T-helper 2 cell (primary cell): ENCODE measurements around the gene HOOK2.

ENCODE experiments used
- DNase-seq, 5 experiments: peaks; one replicate each; pipeline versions ENCODE4 v3.0.0 to v3.0.0-alpha.2; 2012 to 2022

The HOOK2 gene

GRCh38 chr19:12782424-12783290, 7.3 kb upstream of the HOOK2 start:
- peak; percentile 75 to 99 (median 95) for DNase-seq

- DNase-seq, result no peak
Measured at GRCh38 chr19:12782174-12782423, 6.7 kb upstream of the HOOK2 start.

- no peak for DNase-seq
Measured at GRCh38 chr19:12779162-12779993, 4.0 kb upstream of the HOOK2 start.

GRCh38 chr19:12778905-12779161, 3.5 kb upstream of the HOOK2 start:
- DNase-seq, result no peak

- peak in 4 of 5 experiments; percentile 29 to 62 (median 37) for DNase-seq
Measured at GRCh38 chr19:12778017-12778904, 2.9 kb upstream of the HOOK2 start.

- DNase-seq, result peak; percentile 68 to 81 (median 70)
Measured at GRCh38 chr19:12777217-12778016, 2.1 kb upstream of the HOOK2 start.

GRCh38 chr19:12773571-12773970, 1.8 kb downstream of the HOOK2 start:
- DNase-seq, result peak in 1 of 5 experiments; percentile 44

GRCh38 chr19:12772323-12772722, 3.0 kb downstream of the HOOK2 start:
- DNase-seq, result no peak

- DNase-seq, result no peak
Measured at GRCh38 chr19:12770922-12771321, 4.4 kb downstream of the HOOK2 start.

GRCh38 chr19:12769689-12770088, 5.7 kb downstream of the HOOK2 start:
- DNase-seq, result peak; percentile 29 to 88 (median 43)

- DNase-seq, result no peak
Measured at GRCh38 chr19:12767666-12768065, 7.7 kb downstream of the HOOK2 start.

- DNase-seq, result no peak
Measured at GRCh38 chr19:12767150-12767549, 8.2 kb downstream of the HOOK2 start.

- DNase-seq, result peak in 4 of 5 experiments; percentile 64 to 71 (median 68)
Measured at GRCh38 chr19:12766051-12766521, 9.3 kb downstream of the HOOK2 start.

- no peak for DNase-seq
Measured at GRCh38 chr19:12764698-12765097, 10.7 kb downstream of the HOOK2 start.

GRCh38 chr19:12763100-12763499, 12.3 kb downstream of the HOOK2 start:
- no peak for DNase-seq

GRCh38 chr19:12759686-12760085, 15.7 kb downstream of the HOOK2 start:
- no peak for DNase-seq

- peak; percentile 31 to 74 (median 50) for DNase-seq
Measured at GRCh38 chr19:12757544-12758274, 17.6 kb downstream of the HOOK2 start.

- no peak for DNase-seq
Measured at GRCh38 chr19:12756150-12756883, 19.0 kb downstream of the HOOK2 start.

- no peak for DNase-seq
Measured at GRCh38 chr19:12754465-12755196, 20.7 kb downstream of the HOOK2 start.
